Umbilical cord (tissue), 2 donors: ENCODE data around the gene PAGE1. TPM values are rescaled to one million over a fixed set of nuclear protein-coding genes. Genes with fewer than 3 reads are reported as not detected.
"Not testable (repeated sequence)": the region's sequence is repeated elsewhere in the genome, so short reads cannot be mapped to it uniquely, and the experiment has no call there.

ENCODE experiments used
- DNase-seq: peaks from one replicate; pipeline ENCODE4 v3.0.0-alpha.2; 2015; ENCODE audit warnings: low spot score
- total RNA-seq: library from RNA; depleted of rRNA; stranded (reverse); fragments of >200 nt; gene quantifications from one replicate; pipeline ENCODE4 v1.2.3, GENCODE V29; 2014; ENCODE audit warnings: low replicate concordance; ENCODE audit not compliant: insufficient read depth

Gene PAGE1
- not detected for total RNA-seq

GRCh38 chrX:49695276-49696180 is at the start of gene PAGE1:
PAGE1 (minus strand) TSS chrX:49695984; CDS start chrX:49694770, 1,214 bp downstream.
- DNase-seq: no peak

- DNase-seq: not testable (repeated sequence)
Measured at GRCh38 chrX:49741501-49741900, 45.7 kb upstream of the PAGE1 start.

- DNase-seq: no peak
Measured at GRCh38 chrX:49727847-49728246, 32.1 kb upstream of the PAGE1 start.

GRCh38 chrX:49726966-49727365 is 31.2 kb upstream of the PAGE1 start:
- no peak for DNase-seq

GRCh38 chrX:49725923-49726904 is 30.4 kb upstream of the PAGE1 start:
- DNase-seq: no peak

- no peak for DNase-seq
Measured at GRCh38 chrX:49725401-49725800, 29.6 kb upstream of the PAGE1 start.

- not testable (repeated sequence) for DNase-seq
Measured at GRCh38 chrX:49720106-49720505, 24.3 kb upstream of the PAGE1 start.

GRCh38 chrX:49712577-49712976 is 16.8 kb upstream of the PAGE1 start:
- no peak for DNase-seq

- DNase-seq: no peak
Measured at GRCh38 chrX:49710744-49711319, 15.0 kb upstream of the PAGE1 start.

GRCh38 chrX:49704691-49705404 is 9.1 kb upstream of the PAGE1 start:
- peak; percentile 0 for DNase-seq

- DNase-seq: no peak
Measured at GRCh38 chrX:49701933-49702332, 6.1 kb upstream of the PAGE1 start.

GRCh38 chrX:49701323-49701722 is 5.5 kb upstream of the PAGE1 start:
- DNase-seq: no peak

- no peak for DNase-seq
Measured at GRCh38 chrX:49675075-49675719, 20.6 kb downstream of the PAGE1 start.

GRCh38 chrX:49673394-49673793 is 22.4 kb downstream of the PAGE1 start:
- DNase-seq: peak; percentile 1

- no peak for DNase-seq
Measured at GRCh38 chrX:49664824-49665223, 31.0 kb downstream of the PAGE1 start.

- DNase-seq: peak; percentile 1
Measured at GRCh38 chrX:49661881-49662280, 33.9 kb downstream of the PAGE1 start.

- DNase-seq: no peak
Measured at GRCh38 chrX:49659771-49660170, 36.0 kb downstream of the PAGE1 start.

- DNase-seq: no peak
Measured at GRCh38 chrX:49656533-49656932, 39.3 kb downstream of the PAGE1 start.

GRCh38 chrX:49644991-49645637 is 50.7 kb downstream of the PAGE1 start:
- no peak for DNase-seq
